Posterior cingulate gyrus (tissue), 11 donors: ENCODE measurements around the gene TMEM186.
"Not testable (repeated sequence)": the region's sequence is repeated elsewhere in the genome, so short reads cannot be mapped to it uniquely, and the experiment has no call there.

Experiments
- DNase-seq, 10 donors: peaks; one replicate each; pipeline versions ENCODE4 v3.0.0 to v3.0.0-alpha.2; 2020 to 2021; ENCODE audit warnings: mixed read lengths in 3 of 10
- intact Hi-C: fragments of 100-400 bp; cut with DNase I; formaldehyde crosslinking; loops from one replicate; pipeline ENCODE4 v1.15.1; 2023

The TMEM186 gene

GRCh38 chr16:8814095-8814806 is 16.8 kb upstream of the TMEM186 start:
- intact Hi-C loops: no loop called here

GRCh38 chr16:8812162-8812843 is 14.9 kb upstream of the TMEM186 start:
- DNase-seq: no peak
- intact Hi-C loops: no loop called here

More at GRCh38 chr16:8814095-8814806, 16.8 kb upstream of the TMEM186 start:
- DNase-seq: no peak

- intact Hi-C loops: no loop called here
- DNase-seq: no peak
Observed at GRCh38 chr16:8808613-8809353, 11.3 kb upstream of the TMEM186 start.

- intact Hi-C loops: no loop called here
Observed at GRCh38 chr16:8808009-8808408, 10.6 kb upstream of the TMEM186 start.

GRCh38 chr16:8807189-8807588 is 9.8 kb upstream of the TMEM186 start:
- intact Hi-C loops: no loop called here
- no peak for DNase-seq

More at GRCh38 chr16:8808009-8808408, 10.6 kb upstream of the TMEM186 start:
- no peak for DNase-seq

- intact Hi-C loops: no loop called here
- no peak for DNase-seq
Observed at GRCh38 chr16:8806272-8806983, 9.0 kb upstream of the TMEM186 start.

GRCh38 chr16:8804313-8804712 is 6.9 kb upstream of the TMEM186 start:
- intact Hi-C loops: no loop called here
- no peak for DNase-seq

GRCh38 chr16:8803733-8804132 is 6.3 kb upstream of the TMEM186 start:
- peak in 1 of 10 donors; percentile 55 for DNase-seq
- intact Hi-C loops: not testable (repeated sequence)

GRCh38 chr16:8801701-8802100 is 4.3 kb upstream of the TMEM186 start:
- intact Hi-C loops: no loop called here
- no peak for DNase-seq

- intact Hi-C loops: loop anchor here (5.0 kb wide), 3 partner anchors 64 to 126 kb away; partner anchors contain the start of genes ABAT and LITAFD
- DNase-seq: no peak
Observed at GRCh38 chr16:8798535-8799157, 1.2 kb upstream of the TMEM186 start.

GRCh38 chr16:8798174-8798527 is 712 bp upstream of the TMEM186 start:
- intact Hi-C loops: loop anchor here (5.0 kb wide), 3 partner anchors 64 to 126 kb away; partner anchors contain the start of genes ABAT and LITAFD
- no peak for DNase-seq

- DNase-seq: no peak
- intact Hi-C loops: loop anchor here (5.0 kb wide), 3 partner anchors 66 to 124 kb away; partner anchors contain the start of genes ABAT and LITAFD
Observed at GRCh38 chr16:8796469-8797363, 723 bp downstream of the TMEM186 start.

- intact Hi-C loops: loop anchor here (5.0 kb wide), 3 partner anchors 66 to 124 kb away; partner anchors contain the start of genes ABAT and LITAFD
- no peak for DNase-seq
Observed at GRCh38 chr16:8795818-8796217, 1.6 kb downstream of the TMEM186 start.

- DNase-seq: no peak
- intact Hi-C loops: loop anchor here (5.0 kb wide), 3 partner anchors 67 to 123 kb away; partner anchors contain the start of genes ABAT and LITAFD
Observed at GRCh38 chr16:8795091-8795490, 2.3 kb downstream of the TMEM186 start.

- intact Hi-C loops: no loop called here
- no peak for DNase-seq
Observed at GRCh38 chr16:8788578-8789172, 8.8 kb downstream of the TMEM186 start.

GRCh38 chr16:8786316-8786715 is 11.1 kb downstream of the TMEM186 start:
- intact Hi-C loops, DNase-seq: not testable (repeated sequence)

GRCh38 chr16:8785408-8785807 is 12.0 kb downstream of the TMEM186 start:
- intact Hi-C loops: no loop called here
- no peak for DNase-seq

GRCh38 chr16:8782673-8783072 is 14.8 kb downstream of the TMEM186 start:
- intact Hi-C loops: no loop called here
- DNase-seq: no peak
